ENCODE data around the gene OR4B1.

DNA sequence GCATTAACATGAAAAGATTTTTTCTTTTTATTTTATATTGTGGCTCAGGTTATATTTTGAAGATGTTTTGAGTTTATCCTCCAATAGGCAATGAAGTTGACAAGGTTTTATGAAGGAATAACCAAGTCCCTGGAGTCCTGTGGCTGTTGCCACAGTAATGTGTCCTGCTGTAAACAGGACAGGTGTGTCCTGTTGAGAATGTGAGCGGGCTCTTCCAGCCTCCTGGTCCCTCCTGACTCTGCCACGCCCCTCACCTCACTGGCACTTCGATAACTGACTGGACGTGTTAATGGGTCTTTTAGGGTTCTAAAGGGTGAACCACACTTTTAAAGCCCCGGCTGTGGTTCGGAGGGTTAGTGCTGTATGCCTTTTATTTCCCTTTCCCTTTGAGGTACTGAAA lies 47.8 kb upstream of the OR4B1 start:
- TF ChIP-seq, protein P1, sequence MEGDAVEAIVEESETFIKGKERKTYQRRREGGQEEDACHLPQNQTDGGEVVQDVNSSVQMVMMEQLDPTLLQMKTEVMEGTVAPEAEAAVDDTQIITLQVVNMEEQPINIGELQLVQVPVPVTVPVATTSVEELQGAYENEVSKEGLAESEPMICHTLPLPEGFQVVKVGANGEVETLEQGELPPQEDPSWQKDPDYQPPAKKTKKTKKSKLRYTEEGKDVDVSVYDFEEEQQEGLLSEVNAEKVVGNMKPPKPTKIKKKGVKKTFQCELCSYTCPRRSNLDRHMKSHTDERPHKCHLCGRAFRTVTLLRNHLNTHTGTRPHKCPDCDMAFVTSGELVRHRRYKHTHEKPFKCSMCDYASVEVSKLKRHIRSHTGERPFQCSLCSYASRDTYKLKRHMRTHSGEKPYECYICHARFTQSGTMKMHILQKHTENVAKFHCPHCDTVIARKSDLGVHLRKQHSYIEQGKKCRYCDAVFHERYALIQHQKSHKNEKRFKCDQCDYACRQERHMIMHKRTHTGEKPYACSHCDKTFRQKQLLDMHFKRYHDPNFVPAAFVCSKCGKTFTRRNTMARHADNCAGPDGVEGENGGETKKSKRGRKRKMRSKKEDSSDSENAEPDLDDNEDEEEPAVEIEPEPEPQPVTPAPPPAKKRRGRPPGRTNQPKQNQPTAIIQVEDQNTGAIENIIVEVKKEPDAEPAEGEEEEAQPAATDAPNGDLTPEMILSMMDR (conservative IDR thresholded peaks at IDR 0.05; ENCODE audit: low read depth, low read length): no peak
- TF ChIP-seq EZH2 (IDR thresholded peaks at IDR 0.05; ENCODE audit: borderline replicate concordance, low read depth, low read length, poor library complexity, severe bottlenecking): no peak
